Panc1 (cell line): ENCODE data around the gene YTHDF1. TPM values are rescaled to one million over a fixed set of nuclear protein-coding genes. Genes with fewer than 3 reads are reported as not detected.
A peak's percentile ranks its signal among the peaks of the same experiment; 100 is the strongest.

ENCODE experiments used
- ATAC-seq: fragments of 200-7000 bp; cut with Tn5 transposase; 2 replicates; pipeline ENCODE4 v1.9.1; 2020; ENCODE audit warnings: mild to moderate bottlenecking, moderate library complexity
- BruUV-seq: library from RNA; stranded (reverse); fragments of 400-500 nt; replicated peaks from 2 replicates; lab custom pipeline; 2021; lab: Mats Ljungman, UMichigan
- CTCF ChIA-PET: fragments of 300-600 bp; sonication (Branson Sonifier 250); formaldehyde crosslinking; loops from one replicate; lab custom pipeline; 2022; ENCODE audit warnings: antibody characterized with exemption; lab: Charles Lee
- POLR2A ChIA-PET: fragments of 300-600 bp; sonication (Branson Sonifier 250); formaldehyde crosslinking; loops from one replicate; lab custom pipeline; 2022; ENCODE audit warnings: antibody characterized with exemption; lab: Charles Lee
- DNase-seq: peaks from one replicate; pipeline ENCODE4 v3.0.0-alpha.2; 2010; ENCODE audit warnings: low read depth, low spot score
- H3K27ac ChIP-seq: 2 replicates; pipeline ENCODE4 v1.5.1; 2011; ENCODE audit warnings: mild to moderate bottlenecking, low read length, inconsistent platforms
- H3K27me3 ChIP-seq: fragments of 200-500 bp; sonication (Bioruptor generic); 2 replicates; pipeline ENCODE4 v1.6.0; 2014; ENCODE audit warnings: low read length, inconsistent platforms; ENCODE audit not compliant: control insufficient read depth, insufficient read depth
- H3K36me3 ChIP-seq: fragments of 200-500 bp; sonication (Bioruptor generic); 2 replicates; pipeline ENCODE4 v1.5.1; 2014; ENCODE audit warnings: inconsistent platforms, mild to moderate bottlenecking, low read length, moderate library complexity; ENCODE audit not compliant: control insufficient read depth, insufficient read depth
- H3K4me1 ChIP-seq: 2 replicates; pipeline ENCODE4 v1.5.1; 2011; ENCODE audit warnings: inconsistent platforms, mild to moderate bottlenecking, low read length, moderate library complexity; ENCODE audit not compliant: control insufficient read depth, insufficient read depth
- H3K4me3 ChIP-seq, 2 experiments: 2 replicates each; pipeline ENCODE4 v1.5.1; 2011 to 2012; ENCODE audit warnings: low read depth in 2 of 2, low read length in 2 of 2, mild to moderate bottlenecking in 2 of 2, inconsistent platforms in 1 of 2, moderate library complexity in 1 of 2
- H3K9me3 ChIP-seq: fragments of 200-500 bp; sonication (Bioruptor generic); 2 replicates; pipeline ENCODE4 v1.5.1; 2014; ENCODE audit warnings: low read depth, mild to moderate bottlenecking, inconsistent platforms, low read length, moderate library complexity; ENCODE audit not compliant: control insufficient read depth, insufficient read depth
- CTCF ChIP-seq: fragments of 450-650 bp; IDR thresholded peaks from 2 replicates; pipeline ENCODE4 v1.5.1; 2017; ENCODE audit warnings: mild to moderate bottlenecking
- POLR2AphosphoS5 ChIP-seq: IDR thresholded peaks from 2 replicates; pipeline ENCODE4 v1.6.1; 2012; ENCODE audit warnings: mild to moderate bottlenecking, low read depth, low read length, moderate library complexity
- REST ChIP-seq, 2 experiments: IDR thresholded peaks; 2 replicates each; pipeline ENCODE4 v1.6.1; 2011 to 2012; ENCODE audit warnings: low read depth in 2 of 2, control low read depth in 1 of 2, low read length in 1 of 2, mild to moderate bottlenecking in 1 of 2, moderate library complexity in 1 of 2; ENCODE audit not compliant: insufficient read depth in 1 of 2
- SIN3A ChIP-seq: IDR thresholded peaks from 2 replicates; pipeline ENCODE4 v1.6.1; 2012; ENCODE audit warnings: low read depth, mild to moderate bottlenecking, low read length, moderate library complexity, borderline replicate concordance; ENCODE audit not compliant: insufficient read depth
- TCF7L2 ChIP-seq: IDR thresholded peaks from 2 replicates; pipeline ENCODE4 v1.6.1; 2011; ENCODE audit warnings: mild to moderate bottlenecking, low read depth, low read length, inconsistent platforms
- in situ Hi-C: cut with HindIII; loops from 2 replicates; pipeline ENCODE4 v1.10.0; 2016; ENCODE audit warnings: low sequenced_read_pairs, low pct_unique_long_range_greater_than_20kb
- intact Hi-C: fragments of 100-400 bp; cut with micrococcal nuclease; formaldehyde crosslinking; loops from one replicate; pipeline ENCODE4 v1.10.0; 2022; ENCODE audit not compliant: unreplicated experiment
- total RNA-seq: library from RNA; stranded (reverse); gene quantifications from one replicate; pipeline ENCODE4 v1.2.1, GENCODE V29; 2021; ENCODE audit not compliant: unreplicated experiment

Gene YTHDF1
- total RNA-seq, 1 experiment from 2014 or later, result 43.0 TPM

GRCh38 chr20:63223826-63224207, 7.9 kb upstream of the YTHDF1 start:
- POLR2A ChIA-PET, result interaction anchor here (1.1 kb wide), 1 partner anchor 11 kb away, joined by 3 read pairs; no protein-coding TSS in a partner anchor
- in situ Hi-C loops, result loop anchor here (5.0 kb wide), 1 partner anchor 53 kb away; no protein-coding TSS in a partner anchor

More at GRCh38 chr20:63223826-63224207, 7.9 kb upstream of the YTHDF1 start:
- TF ChIP-seq POLR2AphosphoS5 (no peak), CTCF (no peak), REST (IDR thresholded peaks at IDR 0.05; ENCODE audit: insufficient read depth in 1 of 2, low read depth in 2 of 2, low read length in 1 of 2) (no peak), SIN3A (no peak), TCF7L2 (no peak)
- CTCF ChIA-PET, result interaction anchor here (0.5 to 4.1 kb wide), 23 partner anchors 10 to 595 kb away, joined by 3 to 52 read pairs (median 5); partner anchors contain the start of genes ARFGAP1 and BIRC7
- Histone ChIP-seq H3K4me1 (peaks cover 24% of the 10 kb centered on the region), H3K27me3 (no peaks in the 10 kb centered on the region), H3K4me3 (no peak overlapping the region), H3K27ac (peak overlapping the region; percentile 54), H3K36me3 (no peaks in the 10 kb centered on the region), H3K9me3 (no peaks in the 10 kb centered on the region)
- ATAC-seq (no peak; the same call in none of the 2 replicates), DNase-seq (no peak)
- BruUV-seq, result no TSS peak
- intact Hi-C loops, result loop anchor here (5.0 kb wide), 1 partner anchor 68 kb away; the partner anchor contains the start of gene COL20A1
